Measurements from ENCODE around the gene HMGCR. TPM values are rescaled to one million over a fixed set of nuclear protein-coding genes. Genes with fewer than 3 reads are reported as not detected.

HMGCR gene
- total and polyA plus RNA-seq, 2 of the 8 experiments (the other 6 are each of a cell fraction or from before 2014, with no cell fraction given) = 45.8 to 199 TPM

DNA sequence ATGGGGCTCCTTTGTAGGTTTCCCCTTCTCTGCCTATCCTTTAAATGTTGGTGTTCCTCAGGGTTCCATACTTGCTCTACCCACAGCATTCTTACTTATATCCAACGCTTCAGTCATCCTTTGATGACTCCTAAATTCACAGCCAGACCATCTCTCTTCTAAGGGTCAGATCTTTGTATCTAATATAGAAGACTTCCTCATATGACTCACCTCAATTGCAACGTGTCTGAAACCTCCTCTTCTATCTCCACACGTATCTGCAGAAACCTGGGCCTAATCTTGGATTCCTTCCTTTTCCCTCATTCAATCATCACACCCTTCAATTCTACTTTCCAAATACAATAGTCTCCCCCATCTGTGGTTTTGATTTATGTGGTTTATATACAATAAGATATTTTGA lies 68.3 kb downstream of the HMGCR start:
- Histone ChIP-seq H3K27ac (ENCODE audit: low read depth, low read length) (no peak overlapping the region), H3K36me3 (ENCODE audit: control insufficient read depth in 2 of 4, insufficient read depth in 4 of 4, low read length in 3 of 4) (peaks cover 0 to 2% (median 0%) of the 10 kb centered on the region in 4 experiments; a peak in 2 of 8 replicates), H3K4me2 (ENCODE audit: insufficient read depth in 1 of 2, low read depth in 2 of 2, low read length in 2 of 2) (no peak overlapping the region), H3K14ac (ENCODE audit: insufficient read length) (no peak overlapping the region), H2BK15ac (ENCODE audit: low read length) (no peak overlapping the region), H3K4me3 (ENCODE audit: extremely low read depth in 1 of 4, insufficient read depth in 2 of 4, low read depth in 3 of 4, low read length in 4 of 4) (no peak overlapping the region), H4K91ac (replicated peaks; ENCODE audit: insufficient read length, low read length) (no peak overlapping the region), H2AFZ (ENCODE audit: low read length) (no peak overlapping the region), H3K23ac (ENCODE audit: insufficient read length) (no peak overlapping the region), H2AK5ac (ENCODE audit: low read depth, low read length) (no peak overlapping the region), H2BK120ac (replicated peaks; ENCODE audit: low read depth, low read length) (no peak overlapping the region), H3K56ac (replicated peaks; ENCODE audit: insufficient read length, low read depth, low read length) (no peak overlapping the region), H2BK20ac (ENCODE audit: low read length) (no peak overlapping the region), H4K20me1 (replicated peaks in 1 of 2; ENCODE audit: control insufficient read depth in 1 of 2, insufficient read depth in 2 of 2, low read length in 2 of 2) (peaks cover 0 to 4% of the 10 kb centered on the region in 2 experiments), H3K79me2 (ENCODE audit: control insufficient read depth in 1 of 2, insufficient read depth in 2 of 2, low read length in 2 of 2) (no peaks in the 10 kb centered on the region), H3K18ac (ENCODE audit: extremely low read depth, low read length) (no peak overlapping the region), H3K27me3 (replicated peaks in 1 of 4; ENCODE audit: control insufficient read depth in 3 of 4, extremely low read depth in 1 of 4, insufficient read depth in 3 of 4, low read length in 3 of 4) (no peaks in the 10 kb centered on the region; a peak in 1 of 7 replicates), H2BK12ac (ENCODE audit: low read depth, low read length) (no peak overlapping the region), H3K4me1 (replicated peaks in 1 of 4; ENCODE audit: control insufficient read depth in 3 of 4, insufficient read depth in 4 of 4, low read length in 3 of 4) (no peaks in the 10 kb centered on the region), H3K79me1 (ENCODE audit: low read depth, low read length) (no peaks in the 10 kb centered on the region), H3K9ac (replicated peaks in 1 of 4; ENCODE audit: extremely low read depth in 1 of 4, low read depth in 3 of 4, low read length in 3 of 4) (no peak overlapping the region), H4K8ac (ENCODE audit: extremely low read depth, insufficient read depth, low read length) (no peak overlapping the region), H3K4ac (replicated peaks; ENCODE audit: insufficient read length, low read depth, low read length) (no peak overlapping the region), H3K9me3 (ENCODE audit: insufficient read depth in 2 of 2, low read depth in 1 of 2, low read length in 1 of 2) (no peaks in the 10 kb centered on the region), H3K23me2 (ENCODE audit: low read depth, low read length) (no peaks in the 10 kb centered on the region), H2BK5ac (ENCODE audit: low read depth, low read length) (no peak overlapping the region), H4K5ac (ENCODE audit: insufficient read length, low read depth, low read length) (no peak overlapping the region)
- ChIA-PET POLR2A (ENCODE audit: partially characterized antibody) (no interaction called here), CTCF (ENCODE audit: partially characterized antibody) (no interaction called here)
- 80% methylated on average over 3 of the region's 3 CpGs; no CpG with 5 or more reads in 1 of the 2 experiments for WGBS, 2 experiments (ENCODE audit: extremely low coverage in 1 of 2, insufficient coverage in 1 of 2, insufficient read length in 1 of 2, insufficient replicate concordance in 2 of 2, low coverage in 1 of 2, low lambda C conversion rate in 2 of 2, missing lambda C conversion rate in 1 of 2)
- TF ChIP-seq POU5F1 (IDR thresholded peaks at IDR 0.05; ENCODE audit: low read depth, low read length) (no peak), EP300 (IDR thresholded peaks at IDR 0.05; ENCODE audit: borderline replicate concordance in 1 of 2, low read depth in 2 of 2, low read length in 2 of 2) (no peak), CEBPB (IDR thresholded peaks at IDR 0.05; ENCODE audit: low read depth, low read length) (no peak), RBBP5 (IDR thresholded peaks at IDR 0.05; ENCODE audit: borderline replicate concordance, low read depth, low read length) (no peak), TAF7 (optimal IDR thresholded peaks at IDR 0.05; ENCODE audit: borderline replicate concordance, low read depth, low read length) (no peak), SP2 (IDR thresholded peaks at IDR 0.05; ENCODE audit: low read length) (no peak), CBX5 (IDR thresholded peaks at IDR 0.05; ENCODE audit: low read depth, low read length) (no peak), PHF8 (conservative IDR thresholded peaks at IDR 0.05; ENCODE audit: low read depth, low read length) (no peak), SUZ12 (IDR thresholded peaks at IDR 0.05; ENCODE audit: low read length) (no peak), SAP30 (IDR thresholded peaks at IDR 0.05; ENCODE audit: insufficient read depth, insufficient replicate concordance, low read length) (no peak), ATF2 (IDR thresholded peaks at IDR 0.05; ENCODE audit: low read length) (no peak)
- FAIRE-seq = no peak
- no peak for DNase-seq (ENCODE audit: low read depth in 1 of 2, low spot score in 2 of 2)
